Activated naive CD8-positive, alpha-beta T cell treated with anti-CD3 and anti-CD28 coated beads, Interleukin-2, amount 10 ng/mL, durations not matched to agents 7 days and 5 days (primary cell): ENCODE data around the gene HECTD4. TPM values are rescaled to one million over a fixed set of nuclear protein-coding genes. Genes with fewer than 3 reads are reported as not detected.

Source experiments
- ATAC-seq: fragments of 150-1000 bp; cut with Tn5 transposase; one replicate; pipeline ENCODE4 v1.10.0; 2021; ENCODE audit warnings: low read depth, moderate library complexity
- POLR2A ChIA-PET: fragments of 350-600 bp; sonication (Branson Sonifier 250); formaldehyde crosslinking; loops from one replicate; lab custom pipeline; 2021; ENCODE audit warnings: antibody characterized with exemption; lab: Charles Lee
- DNase-seq: peaks from one replicate; pipeline ENCODE4 v3.0.0; 2021
- H3K27ac Mint-ChIP-seq: one replicate; pipeline ENCODE4 v1.8.0; 2022; ENCODE audit warnings: mild to moderate bottlenecking, mixed read lengths
- H3K27me3 Mint-ChIP-seq: one replicate; pipeline ENCODE4 v1.8.0; 2022; ENCODE audit warnings: mild to moderate bottlenecking, moderate library complexity, mixed read lengths
- H3K36me3 Mint-ChIP-seq: one replicate; pipeline ENCODE4 v1.8.0; 2021; ENCODE audit warnings: mild to moderate bottlenecking, mixed read lengths
- H3K4me1 Mint-ChIP-seq: one replicate; pipeline ENCODE4 v1.8.0; 2021; ENCODE audit warnings: mixed read lengths
- H3K4me3 Mint-ChIP-seq: one replicate; pipeline ENCODE4 v1.8.0; 2022; ENCODE audit warnings: mild to moderate bottlenecking, moderate library complexity, mixed read lengths
- H3K9me3 Mint-ChIP-seq: one replicate; pipeline ENCODE4 v1.8.0; 2021; ENCODE audit warnings: mixed read lengths
- total RNA-seq, 2 experiments: library from RNA; stranded (reverse); gene quantifications; one replicate each; pipeline ENCODE4 v1.2.3, GENCODE V29; 2021

Gene HECTD4
- total RNA-seq, 2 experiments from 2014 or later = 45.8 to 47.0 TPM

DNA sequence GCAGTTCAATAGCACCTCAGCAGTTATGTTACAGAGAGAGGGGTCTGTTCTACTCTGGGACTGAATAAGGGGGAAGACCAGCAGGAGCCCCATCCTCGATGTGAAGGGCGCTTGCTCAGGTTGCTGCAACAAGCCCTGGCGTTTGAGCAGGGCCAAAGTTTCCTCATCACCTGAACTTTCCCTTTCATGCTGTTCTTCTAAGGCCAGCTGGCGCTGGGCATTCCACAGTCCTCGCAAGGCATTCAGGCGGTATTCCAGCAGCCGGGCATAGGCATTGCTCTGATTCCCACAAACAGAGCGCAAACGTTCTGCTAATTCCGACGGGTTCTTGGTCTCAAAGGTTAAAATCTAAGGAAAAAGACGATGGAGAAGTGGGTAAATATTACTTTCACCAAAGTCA lies 62.8 kb downstream of the HECTD4 start:
- ATAC-seq (no peak), DNase-seq (no peak)
- Mint-ChIP-seq H3K9me3 (no peaks in the 10 kb centered on the region), H3K4me3 (no peak overlapping the region), H3K27me3 (peaks cover 2% of the 10 kb centered on the region), H3K4me1 (peaks cover 2% of the 10 kb centered on the region), H3K36me3 (peaks cover 8% of the 10 kb centered on the region), H3K27ac (no peak overlapping the region)
- POLR2A ChIA-PET = no interaction called here

DNA sequence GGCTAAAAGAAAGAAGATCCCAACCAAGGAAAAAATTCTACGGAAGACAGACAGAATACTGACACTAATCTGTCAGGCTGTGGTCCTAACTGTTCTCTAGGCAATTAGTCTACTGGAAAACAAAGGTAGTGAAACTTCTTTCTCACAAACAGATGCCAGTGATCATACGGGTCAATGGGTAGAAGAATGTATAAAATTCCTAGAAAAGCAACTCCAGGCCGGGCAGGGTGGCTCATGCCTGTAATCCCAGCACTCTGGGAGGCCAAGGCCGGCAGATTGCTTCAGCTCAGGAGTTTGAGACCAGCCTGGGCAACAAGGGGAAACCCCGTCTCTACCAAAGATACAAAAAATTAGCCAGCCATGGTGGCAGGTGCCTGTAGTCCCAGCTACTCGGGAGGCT lies 64.8 kb downstream of the HECTD4 start:
- ATAC-seq (no peak), DNase-seq (no peak)
- Mint-ChIP-seq H3K36me3 (peaks cover 11% of the 10 kb centered on the region), H3K27ac (no peak overlapping the region), H3K27me3 (no peaks in the 10 kb centered on the region), H3K9me3 (no peaks in the 10 kb centered on the region), H3K4me1 (no peaks in the 10 kb centered on the region), H3K4me3 (no peak overlapping the region)
- POLR2A ChIA-PET = no interaction called here

DNA sequence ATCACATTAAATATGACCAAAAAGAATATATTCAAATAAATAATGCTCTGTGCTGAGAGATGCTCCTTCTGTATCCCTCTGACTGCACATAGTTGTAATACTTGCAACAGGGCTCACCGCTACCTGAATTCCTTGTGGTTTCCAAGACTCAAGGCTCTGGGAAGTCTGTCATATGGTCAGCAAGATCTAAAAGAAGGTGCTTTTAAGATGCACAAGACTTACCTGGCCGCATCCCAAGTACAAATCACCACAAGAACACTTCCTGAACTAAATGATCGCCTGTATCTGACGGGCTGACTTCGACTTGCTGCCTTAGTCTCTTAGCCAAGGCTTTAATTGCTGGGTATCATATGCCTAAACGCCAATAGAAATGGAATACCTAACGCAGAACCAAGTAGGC lies 67.2 kb downstream of the HECTD4 start:
- no peaks in the 10 kb centered on the region for H3K4me1 Mint-ChIP-seq
- ATAC-seq (no peak), DNase-seq (no peak)
- H3K27ac Mint-ChIP-seq = no peak overlapping the region
- no peaks in the 10 kb centered on the region for H3K9me3 Mint-ChIP-seq
- H3K4me3 Mint-ChIP-seq = no peak overlapping the region
- peaks cover 11% of the 10 kb centered on the region for H3K36me3 Mint-ChIP-seq
- H3K27me3 Mint-ChIP-seq = no peaks in the 10 kb centered on the region
- POLR2A ChIA-PET = no interaction called here

DNA sequence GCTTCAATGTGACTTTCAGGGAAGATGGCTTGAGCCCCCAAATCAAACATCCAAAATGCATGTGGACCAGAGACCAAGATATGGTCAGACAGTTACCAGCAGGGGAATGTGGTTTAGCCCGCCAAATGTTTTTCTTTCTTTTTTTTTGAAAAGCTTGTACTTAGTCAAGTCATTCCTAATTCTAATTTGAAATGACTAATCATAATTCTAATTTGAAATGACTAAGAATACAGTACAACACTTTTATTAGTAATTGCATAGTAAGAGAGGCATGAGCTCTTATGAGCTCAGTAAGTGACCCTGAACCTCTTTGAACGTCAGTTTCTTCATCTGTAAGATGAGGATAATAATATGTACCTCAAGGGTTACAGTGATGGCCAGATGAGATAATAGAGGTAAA lies 72.4 kb downstream of the HECTD4 start:
- no peak for ATAC-seq
- Mint-ChIP-seq H3K9me3 (no peaks in the 10 kb centered on the region), H3K36me3 (peaks cover 26% of the 10 kb centered on the region), H3K4me1 (peaks cover 1% of the 10 kb centered on the region), H3K4me3 (no peak overlapping the region), H3K27ac (no peak overlapping the region), H3K27me3 (no peaks in the 10 kb centered on the region)
- no peak for DNase-seq
- POLR2A ChIA-PET = no interaction called here

DNA sequence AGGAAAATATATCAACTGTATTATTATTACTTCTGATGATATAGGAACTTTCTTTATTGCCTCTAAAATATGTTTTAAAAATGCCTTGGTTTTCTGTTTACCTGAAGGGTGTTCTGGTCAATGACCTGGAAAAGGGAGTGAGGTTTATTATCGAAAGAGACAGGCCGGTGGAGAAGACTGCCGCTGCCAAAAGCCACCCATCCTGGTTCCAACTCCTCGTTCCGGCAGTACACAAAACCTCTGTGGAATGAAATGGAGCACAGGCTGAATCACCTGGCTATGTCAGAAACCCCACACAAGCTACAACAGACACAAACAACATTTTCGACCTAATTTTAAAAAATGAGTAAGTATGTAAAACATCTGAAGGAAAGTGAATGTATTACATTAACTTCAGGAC lies 73.6 kb downstream of the HECTD4 start:
- POLR2A ChIA-PET = no interaction called here
- H3K27ac Mint-ChIP-seq = no peak overlapping the region
- H3K4me1 Mint-ChIP-seq = peaks cover 1% of the 10 kb centered on the region
- peaks cover 27% of the 10 kb centered on the region for H3K36me3 Mint-ChIP-seq
- no peaks in the 10 kb centered on the region for H3K27me3 Mint-ChIP-seq
- H3K9me3 Mint-ChIP-seq = no peaks in the 10 kb centered on the region
- H3K4me3 Mint-ChIP-seq = no peak overlapping the region
- no peak for DNase-seq
- no peak for ATAC-seq

DNA sequence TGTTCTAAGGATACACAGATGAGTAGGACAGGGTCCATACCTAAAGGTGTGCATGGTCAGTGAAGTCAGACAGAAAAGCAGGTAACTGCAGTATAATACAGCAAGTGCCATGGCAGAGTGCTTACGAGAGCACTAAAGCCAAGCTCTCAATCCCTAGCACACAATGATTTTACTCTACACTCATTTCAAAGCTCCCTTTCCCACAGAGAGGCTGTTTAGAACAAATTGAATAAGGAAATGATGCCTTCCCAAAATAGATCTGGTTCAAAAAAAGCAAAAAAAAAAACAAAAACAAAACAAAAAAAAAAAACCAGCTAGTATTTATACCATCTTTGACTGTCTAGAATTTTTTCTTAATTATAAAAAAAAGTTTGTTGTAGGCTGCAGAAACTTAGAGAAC lies 74.1 kb downstream of the HECTD4 start:
- no peak overlapping the region for H3K4me3 Mint-ChIP-seq
- no peak for ATAC-seq
- POLR2A ChIA-PET = no interaction called here
- peaks cover 29% of the 10 kb centered on the region for H3K36me3 Mint-ChIP-seq
- peaks cover 4% of the 10 kb centered on the region for H3K4me1 Mint-ChIP-seq
- no peak overlapping the region for H3K27ac Mint-ChIP-seq
- no peak for DNase-seq
- no peaks in the 10 kb centered on the region for H3K9me3 Mint-ChIP-seq
- no peaks in the 10 kb centered on the region for H3K27me3 Mint-ChIP-seq

DNA sequence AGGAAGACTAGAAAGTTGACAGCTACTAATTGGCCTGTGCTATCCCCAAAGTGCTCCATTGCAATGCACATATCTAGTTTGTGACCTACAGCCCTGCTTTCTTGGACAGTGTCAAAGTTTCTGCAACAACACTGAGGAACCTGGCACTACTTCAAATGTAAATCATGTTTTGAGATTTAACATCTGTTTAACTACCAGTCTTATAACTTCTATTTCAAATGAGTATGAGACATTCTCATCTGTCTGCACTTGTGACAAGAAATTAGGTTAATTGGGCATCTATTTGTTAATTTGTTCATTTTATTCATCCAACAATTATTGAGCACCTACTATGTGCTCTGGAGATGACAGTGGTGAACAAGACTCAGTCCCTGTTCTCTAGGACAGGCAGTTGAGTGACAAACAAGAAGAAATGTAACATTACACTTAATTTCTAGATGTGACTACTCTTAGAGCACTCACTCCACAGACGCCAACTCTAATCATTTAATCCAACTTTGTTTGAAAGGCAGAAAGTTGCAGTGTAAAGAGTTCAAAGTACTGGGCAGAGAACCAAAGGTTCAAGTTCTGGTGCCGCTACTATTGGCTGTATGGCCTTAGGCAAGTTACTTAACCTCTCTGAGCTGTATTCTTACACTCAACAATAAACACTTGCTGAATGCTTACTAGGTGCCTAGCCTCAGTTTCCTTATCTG lies 74.8 kb downstream of the HECTD4 start:
- Mint-ChIP-seq H3K4me1 (peaks cover 9% of the 10 kb centered on the region), H3K36me3 (peaks cover 26% of the 10 kb centered on the region), H3K9me3 (no peaks in the 10 kb centered on the region), H3K4me3 (no peak overlapping the region), H3K27me3 (no peaks in the 10 kb centered on the region), H3K27ac (no peak overlapping the region)
- no peak for ATAC-seq
- no peak for DNase-seq
- POLR2A ChIA-PET = no interaction called here

DNA sequence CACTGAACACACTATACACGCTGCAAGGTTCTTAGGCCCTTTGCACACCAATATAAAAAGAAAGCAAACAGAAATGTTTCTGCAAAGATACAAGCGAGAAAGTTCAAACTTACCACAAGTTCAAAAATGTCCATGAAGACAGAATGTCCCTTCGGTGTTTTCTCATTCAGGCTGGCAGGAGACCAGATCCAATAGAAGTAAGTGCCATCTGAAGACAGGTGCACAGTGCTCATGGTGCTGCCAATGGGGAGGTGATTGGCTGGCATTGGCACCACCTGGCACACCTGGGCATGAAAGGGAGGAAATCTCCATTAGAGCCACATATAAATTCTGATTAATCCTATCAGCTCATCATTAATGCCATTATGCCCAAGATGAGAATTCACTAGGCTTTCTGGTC lies 76.3 kb downstream of the HECTD4 start:
- Mint-ChIP-seq H3K36me3 (peaks cover 29% of the 10 kb centered on the region), H3K9me3 (no peaks in the 10 kb centered on the region), H3K27ac (no peak overlapping the region), H3K4me1 (peaks cover 9% of the 10 kb centered on the region), H3K4me3 (no peak overlapping the region), H3K27me3 (no peaks in the 10 kb centered on the region)
- POLR2A ChIA-PET = no interaction called here
- no peak for ATAC-seq
- no peak for DNase-seq

DNA sequence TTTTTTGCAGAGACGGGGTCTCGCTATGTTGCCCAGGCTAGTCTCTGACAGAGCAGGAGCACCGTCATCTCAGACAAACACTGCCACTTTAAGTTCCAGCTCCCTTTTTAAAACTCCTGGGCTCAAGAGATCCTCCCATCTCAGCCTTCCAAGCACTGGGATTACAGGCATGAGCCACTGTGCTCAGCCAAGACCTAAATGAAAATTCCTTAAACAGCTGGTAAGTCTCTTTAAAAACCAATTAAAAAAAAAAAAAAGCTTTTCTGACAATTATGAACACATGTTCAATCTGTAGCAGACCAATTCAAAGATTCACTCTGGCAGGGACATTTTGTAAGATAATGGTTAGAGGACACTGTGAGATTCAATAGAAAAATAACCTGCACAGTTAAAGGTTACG lies 77.8 kb downstream of the HECTD4 start:
- H3K4me3 Mint-ChIP-seq = no peak overlapping the region
- peaks cover 9% of the 10 kb centered on the region for H3K4me1 Mint-ChIP-seq
- peaks cover 29% of the 10 kb centered on the region for H3K36me3 Mint-ChIP-seq
- no peaks in the 10 kb centered on the region for H3K27me3 Mint-ChIP-seq
- no peaks in the 10 kb centered on the region for H3K9me3 Mint-ChIP-seq
- no peak overlapping the region for H3K27ac Mint-ChIP-seq
- POLR2A ChIA-PET = interaction anchor here (0.6 kb wide), 1 partner anchor 390 kb away, joined by 3 read pairs; no protein-coding TSS in a partner anchor
- no peak for DNase-seq
- no peak for ATAC-seq

DNA sequence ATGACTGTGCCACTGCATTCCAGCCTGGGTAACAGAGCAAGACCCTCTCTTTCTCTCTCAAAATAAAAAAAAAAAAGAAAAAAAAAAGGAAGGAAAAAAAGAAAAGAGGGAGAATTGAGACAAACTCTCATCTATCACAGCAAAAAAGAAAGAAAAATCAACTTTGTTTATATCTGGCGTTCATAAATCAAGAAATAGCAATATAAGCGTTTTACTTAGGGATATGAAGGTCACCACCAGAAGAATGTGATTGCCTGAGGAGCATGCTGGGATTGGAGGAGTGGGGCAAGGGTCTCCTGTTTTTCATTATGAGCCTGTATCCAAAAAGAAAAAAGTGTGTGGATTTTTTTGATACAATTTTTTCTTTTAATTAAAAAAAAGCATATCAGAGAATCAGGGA lies 78.4 kb downstream of the HECTD4 start:
- peaks cover 25% of the 10 kb centered on the region for H3K36me3 Mint-ChIP-seq
- ATAC-seq = no peak
- DNase-seq = no peak
- no peaks in the 10 kb centered on the region for H3K27me3 Mint-ChIP-seq
- H3K9me3 Mint-ChIP-seq = no peaks in the 10 kb centered on the region
- POLR2A ChIA-PET = interaction anchor here (0.6 kb wide), 1 partner anchor 390 kb away, joined by 3 read pairs; no protein-coding TSS in a partner anchor
- H3K4me3 Mint-ChIP-seq = no peak overlapping the region
- H3K27ac Mint-ChIP-seq = no peak overlapping the region
- peaks cover 9% of the 10 kb centered on the region for H3K4me1 Mint-ChIP-seq

DNA sequence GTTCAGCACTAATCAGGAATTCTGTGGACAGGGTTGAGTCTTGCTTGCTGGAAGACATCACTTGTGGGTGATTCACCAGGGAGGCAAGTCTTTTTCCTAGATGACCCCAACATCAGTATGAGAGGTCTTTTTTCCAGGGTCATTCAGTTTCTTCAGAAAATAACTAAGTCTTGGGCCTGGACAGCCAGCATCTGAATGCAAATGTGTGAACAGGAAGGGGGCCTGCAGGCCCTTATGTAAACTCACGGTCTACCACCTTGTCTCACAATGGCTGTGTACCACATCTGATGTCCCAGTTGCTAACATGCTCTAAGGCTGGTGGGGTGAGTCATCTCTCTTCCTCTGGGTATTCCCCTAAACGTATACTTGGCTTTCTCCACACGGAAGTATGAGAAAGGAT lies 79.2 kb downstream of the HECTD4 start:
- H3K9me3 Mint-ChIP-seq = no peaks in the 10 kb centered on the region
- DNase-seq (no peak), ATAC-seq (peak; percentile 100)
- H3K4me3 Mint-ChIP-seq = no peak overlapping the region
- H3K36me3 Mint-ChIP-seq = peaks cover 20% of the 10 kb centered on the region
- peaks cover 9% of the 10 kb centered on the region for H3K4me1 Mint-ChIP-seq
- H3K27me3 Mint-ChIP-seq = no peaks in the 10 kb centered on the region
- H3K27ac Mint-ChIP-seq = peak overlapping the region; percentile 70
- POLR2A ChIA-PET = no interaction called here

DNA sequence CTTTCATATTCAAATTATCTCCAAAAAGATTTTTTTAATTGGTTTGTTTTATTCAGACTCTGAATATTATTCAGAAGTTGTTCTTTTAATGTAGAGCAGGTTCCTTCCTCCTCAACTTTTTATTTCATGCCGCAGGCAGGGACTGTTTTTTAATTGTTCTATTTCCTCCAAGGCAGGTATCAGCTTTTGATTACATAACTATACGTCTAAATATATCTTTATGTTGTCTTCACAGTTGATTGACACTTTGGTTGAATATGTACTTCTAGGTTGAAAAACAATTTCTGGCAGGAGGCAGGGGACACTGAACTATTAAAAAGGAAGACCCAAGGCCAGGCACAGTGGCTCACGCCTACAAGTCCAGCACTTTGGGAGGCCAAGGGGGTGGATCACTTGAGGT lies 82.5 kb downstream of the HECTD4 start:
- no peaks in the 10 kb centered on the region for H3K27me3 Mint-ChIP-seq
- POLR2A ChIA-PET = no interaction called here

DNA sequence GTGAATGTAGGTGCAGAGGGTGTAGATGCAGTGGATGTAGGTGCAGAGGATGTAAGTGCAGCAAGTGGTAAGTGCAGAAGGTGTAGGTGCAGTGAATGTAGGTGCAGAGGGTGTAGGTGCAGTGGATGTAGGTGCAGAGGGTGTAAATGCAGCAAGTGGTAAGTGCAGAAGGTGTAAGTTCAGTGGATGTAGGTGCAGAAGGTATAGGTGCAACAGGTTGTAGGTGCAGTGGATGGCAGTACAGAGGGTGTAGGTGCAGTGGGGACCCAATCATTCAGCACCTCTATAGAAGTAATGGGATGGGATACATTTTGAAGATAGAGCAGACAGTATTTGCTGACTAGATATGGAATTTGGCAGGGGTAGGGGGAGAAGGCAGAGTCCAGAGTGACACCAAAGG lies 85.0 kb downstream of the HECTD4 start:
- no peak overlapping the region for H3K27ac Mint-ChIP-seq
- H3K4me1 Mint-ChIP-seq = peaks cover 2% of the 10 kb centered on the region
- ATAC-seq (no peak), DNase-seq (no peak)
- POLR2A ChIA-PET = no interaction called here
- no peak overlapping the region for H3K4me3 Mint-ChIP-seq
- no peaks in the 10 kb centered on the region for H3K27me3 Mint-ChIP-seq
- peaks cover 4% of the 10 kb centered on the region for H3K36me3 Mint-ChIP-seq
- no peaks in the 10 kb centered on the region for H3K9me3 Mint-ChIP-seq

More for the DNA sequence above, 82.5 kb downstream of the HECTD4 start:
- no peak for DNase-seq
- ATAC-seq = no peak
- Mint-ChIP-seq H3K4me3 (no peak overlapping the region), H3K27ac (no peak overlapping the region), H3K9me3 (no peaks in the 10 kb centered on the region), H3K4me1 (peaks cover 8% of the 10 kb centered on the region), H3K36me3 (peaks cover 6% of the 10 kb centered on the region)

DNA sequence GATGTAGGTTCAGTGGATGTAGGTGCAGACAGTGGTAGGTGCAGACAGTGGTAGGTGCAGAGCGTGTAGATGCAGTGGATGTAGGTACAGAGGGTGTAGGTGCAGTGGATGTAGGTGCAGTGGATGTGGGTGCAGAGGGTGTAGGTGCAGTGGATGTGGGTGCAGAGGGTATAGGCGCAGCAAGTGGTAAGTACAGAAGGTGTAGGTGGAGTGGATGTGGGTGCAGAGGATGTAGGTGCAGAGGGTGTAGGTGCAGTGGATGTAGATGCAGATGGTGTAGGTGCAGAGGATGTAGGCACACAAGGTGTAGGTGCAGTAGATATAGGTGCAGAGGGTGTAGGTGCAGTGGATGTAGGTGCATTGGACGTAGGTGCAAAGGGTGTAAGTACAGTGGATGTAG lies 86.0 kb downstream of the HECTD4 start:
- POLR2A ChIA-PET = no interaction called here
- Mint-ChIP-seq H3K27me3 (no peaks in the 10 kb centered on the region), H3K9me3 (no peaks in the 10 kb centered on the region), H3K4me1 (peaks cover 6% of the 10 kb centered on the region), H3K27ac (no peak overlapping the region), H3K36me3 (peaks cover 5% of the 10 kb centered on the region), H3K4me3 (no peak overlapping the region)
- DNase-seq (no peak), ATAC-seq (no peak)
